K562 (cell line): ENCODE data around the gene FTH1. TPM values are rescaled to one million over a fixed set of nuclear protein-coding genes. Genes with fewer than 3 reads are reported as not detected.

Experiments
- ATAC-seq: fragments of 200-7000 bp; cut with Tn5 transposase; 3 replicates; pipeline ENCODE4 v1.9.1; 2020; ENCODE audit warnings: moderate library complexity
- BruUV-seq: library from RNA; stranded (reverse); fragments of 400-500 nt; replicated peaks from 2 replicates; lab custom pipeline; 2021; lab: Mats Ljungman, UMichigan
- CTCF ChIA-PET: fragments of 300-600 bp; formaldehyde crosslinking; extraction: SDS; loops from one replicate; lab custom pipeline; 2021; ENCODE audit warnings: low intra/inter-chr PET ratio; lab: Yijun Ruan, JAX
- POLR2A ChIA-PET: fragments of 300-600, 350-650 bp; sonication (Branson Sonifier 250); formaldehyde crosslinking; extraction: SDS; loops from one replicate; lab custom pipeline; 2021; ENCODE audit warnings: antibody characterized with exemption, inconsistent platforms; lab: Yijun Ruan, JAX
- DNase-seq, 4 experiments: peaks; one replicate each; pipeline versions ENCODE4 v3.0.0 to v3.0.0-alpha.2; 2011 to 2018; ENCODE audit warnings: low spot score in 3 of 4, mixed read lengths in 3 of 4; ENCODE audit errors: extremely low read depth in 1 of 4
- FAIRE-seq: peaks from 2 replicates; lab custom pipeline; 2011; peaks lifted over from hg19 to GRCh38; lab: Jason Lieb, UNC
- H2AFZ ChIP-seq: 2 replicates; pipeline ENCODE4 v1.6.0; 2011; ENCODE audit warnings: low read depth, low read length, control low read depth, inconsistent platforms
- H3K27ac ChIP-seq: fragments of 200-600 bp; 3 replicates; pipeline ENCODE4 v1.8.0; 2011; ENCODE audit warnings: low read depth, mild to moderate bottlenecking, control low read depth, inconsistent platforms, low read length, moderate library complexity, mixed read lengths; ENCODE audit errors: extremely low read depth
- H3K27me3 ChIP-seq, 2 experiments: fragments of 300-600 bp in 1 of 2; 2 replicates in 1 of 2; 3 replicates in 1 of 2; pipeline versions ENCODE4 v1.6.0 to v1.8.0; 2011; ENCODE audit warnings: inconsistent platforms in 2 of 2, low read length in 2 of 2, mild to moderate bottlenecking in 1 of 2, mixed read lengths in 1 of 2, moderate library complexity in 1 of 2; ENCODE audit not compliant: control insufficient read depth in 2 of 2, insufficient read depth in 2 of 2
- H3K36me3 ChIP-seq: fragments of 300-600 bp; 3 replicates; pipeline ENCODE4 v1.8.0; 2011; ENCODE audit warnings: mild to moderate bottlenecking, low read length, inconsistent platforms; ENCODE audit not compliant: control insufficient read depth, insufficient read depth
- H3K4me1 ChIP-seq, 2 experiments: fragments of 200-600 bp in 1 of 2; replicated peaks in 1 of 2; 2 replicates in 1 of 2; 3 replicates in 1 of 2; pipeline versions ENCODE4 v1.5.1 to v1.8.0; 2011; ENCODE audit warnings: inconsistent platforms in 2 of 2, low read length in 2 of 2, mild to moderate bottlenecking in 1 of 2, mixed read lengths in 1 of 2, moderate library complexity in 1 of 2; ENCODE audit not compliant: control insufficient read depth in 2 of 2, insufficient read depth in 2 of 2
- H3K4me2 ChIP-seq: 2 replicates; pipeline ENCODE4 v1.6.1; 2011; ENCODE audit warnings: low read length, control low read depth, inconsistent platforms, mixed read lengths; ENCODE audit not compliant: insufficient read depth
- H3K4me3 ChIP-seq: fragments of 200-600 bp; sonication (generic), shearing (Covaris generic); 2 replicates; pipeline ENCODE4 v1.5.1; 2016; ENCODE audit warnings: control low read depth, inconsistent platforms
- H3K79me2 ChIP-seq: fragments of 200-600 bp; 3 replicates; pipeline ENCODE4 v1.8.0; 2011; ENCODE audit warnings: low read length, inconsistent platforms; ENCODE audit not compliant: control insufficient read depth, insufficient read depth
- H3K9ac ChIP-seq, 2 experiments: 2 replicates each; pipeline versions ENCODE4 v1.6.0 to v1.6.1; 2011; ENCODE audit warnings: low read depth in 2 of 2, low read length in 2 of 2, control low read depth in 1 of 2, inconsistent platforms in 1 of 2, mild to moderate bottlenecking in 1 of 2, mixed read lengths in 1 of 2; ENCODE audit not compliant: insufficient read depth in 1 of 2
- H3K9me1 ChIP-seq: one replicate; pipeline ENCODE4 v1.6.0; 2011; ENCODE audit warnings: inconsistent platforms, mild to moderate bottlenecking, low read length, moderate library complexity; ENCODE audit not compliant: control insufficient read depth, insufficient read depth
- H3K9me3 ChIP-seq: replicated peaks from 2 replicates; pipeline ENCODE4 v1.5.1; 2011; ENCODE audit warnings: low read depth, low read length, inconsistent platforms; ENCODE audit not compliant: control insufficient read depth, insufficient read depth
- H4K20me1 ChIP-seq: replicated peaks from 2 replicates; pipeline ENCODE4 v1.6.1; 2011; ENCODE audit warnings: low read length, inconsistent platforms, mixed read lengths; ENCODE audit not compliant: control insufficient read depth, insufficient read depth
- ARID4B ChIP-seq: sonication (generic); formaldehyde crosslinking; IDR thresholded peaks from 2 replicates; pipeline ENCODE4 v1.8.0; 2022; ENCODE audit warnings: mild to moderate bottlenecking, missing genetic modification reagents
- DNMT1 ChIP-seq: fragments of 450-650 bp; IDR thresholded peaks from 2 replicates; pipeline ENCODE4 v1.6.1; 2016; ENCODE audit warnings: antibody characterized with exemption, mild to moderate bottlenecking
- E2F8 ChIP-seq: fragments of 450-650 bp; IDR thresholded peaks from 2 replicates; pipeline ENCODE4 v1.7.1; 2018; ENCODE audit warnings: mild to moderate bottlenecking, low read depth; ENCODE audit not compliant: partially characterized antibody
- GATAD2A ChIP-seq: fragments of 450-650 bp; IDR thresholded peaks from 2 replicates; pipeline ENCODE4 v1.6.1; 2017
- NR2C1 ChIP-seq, 2 experiments: fragments of 450-650 bp; IDR thresholded peaks; 2 replicates each; pipeline ENCODE4 v1.6.1; 2017; ENCODE audit warnings: mild to moderate bottlenecking in 2 of 2, antibody characterized with exemption in 1 of 2, inconsistent platforms in 1 of 2, missing compliant biosample characterization in 1 of 2, missing genetic modification characterization in 1 of 2
- RBM34 ChIP-seq: fragments of 200-400 bp; formaldehyde crosslinking; IDR thresholded peaks from 2 replicates; pipeline ENCODE4 v1.6.1; 2018; ENCODE audit warnings: low read length, borderline replicate concordance; ENCODE audit not compliant: insufficient read depth
- WGBS: fragments of 100-300 bp; shearing (Covaris generic); methylation state at CpG from one replicate; pipeline ENCODE4 v1.1.6; 2016; ENCODE audit warnings: low coverage, mixed read lengths; ENCODE audit not compliant: insufficient coverage; ENCODE audit errors: missing lambda C conversion rate; 5-methylcytosine and 5-hydroxymethylcytosine counted together
- in situ Hi-C: fragments of 300-500 bp; cut with MboI; formaldehyde crosslinking; loops from 4 replicates; pipeline ENCODE4 v1.15.0; 2018; ENCODE audit warnings: inconsistent platforms, mixed read lengths
- intact Hi-C: fragments of 100-400 bp; cut with micrococcal nuclease; formaldehyde crosslinking; loops from 2 replicates; pipeline ENCODE4 v1.14.2; 2022
- polyA plus RNA-seq, 8 experiments: library from polyadenylated mRNA; depleted of rRNA in 4 of 8; stranded (reverse) in 5 of 8; unstranded in 3 of 8; fragments of >200 nt; fragmentation: Nextera tagmentation in 2 of 8; fragmentation: Illumina TruSeq in 1 of 8; extraction: Ambion mirVana in 2 of 8; extraction: Trizol in 1 of 8; gene quantifications; 2 replicates each; pipeline versions ENCODE4 v1.2.1 to v1.2.3, GENCODE V29; 2011 to 2014; ENCODE audit warnings: inconsistent platforms in 1 of 8, missing spikeins in 1 of 8
- total RNA-seq, 7 experiments: library from RNA; depleted of rRNA in 6 of 7; stranded (reverse); fragments of >200 nt in 6 of 7; fragmentation: Illumina TruSeq in 2 of 7; extraction: Trizol in 2 of 7; gene quantifications; 2 replicates each; pipeline versions ENCODE4 v1.2.1 to v1.2.3, GENCODE V29; 2011 to 2021; ENCODE audit warnings: low replicate concordance in 1 of 7
- TF ChIP-seq, protein P1 (sequence below): fragments of 250-450 bp; sonication (Bioruptor Pico); IDR thresholded peaks from 2 replicates; pipeline ENCODE4 v1.5.0; 2021
- TF ChIP-seq, protein P2 (sequence below): fragments of 450-650 bp; conservative IDR thresholded peaks from 2 replicates; pipeline ENCODE4 v1.6.1; 2016; ENCODE audit warnings: missing genetic modification characterization, low read depth, mild to moderate bottlenecking, control low read depth, missing compliant biosample characterization

FTH1 gene
- total and polyA plus RNA-seq, 9 of the 15 experiments (the other 6 are each of a cell fraction or from before 2014, with no cell fraction given), result 370 to 3,146 (median 802) TPM

DNA sequence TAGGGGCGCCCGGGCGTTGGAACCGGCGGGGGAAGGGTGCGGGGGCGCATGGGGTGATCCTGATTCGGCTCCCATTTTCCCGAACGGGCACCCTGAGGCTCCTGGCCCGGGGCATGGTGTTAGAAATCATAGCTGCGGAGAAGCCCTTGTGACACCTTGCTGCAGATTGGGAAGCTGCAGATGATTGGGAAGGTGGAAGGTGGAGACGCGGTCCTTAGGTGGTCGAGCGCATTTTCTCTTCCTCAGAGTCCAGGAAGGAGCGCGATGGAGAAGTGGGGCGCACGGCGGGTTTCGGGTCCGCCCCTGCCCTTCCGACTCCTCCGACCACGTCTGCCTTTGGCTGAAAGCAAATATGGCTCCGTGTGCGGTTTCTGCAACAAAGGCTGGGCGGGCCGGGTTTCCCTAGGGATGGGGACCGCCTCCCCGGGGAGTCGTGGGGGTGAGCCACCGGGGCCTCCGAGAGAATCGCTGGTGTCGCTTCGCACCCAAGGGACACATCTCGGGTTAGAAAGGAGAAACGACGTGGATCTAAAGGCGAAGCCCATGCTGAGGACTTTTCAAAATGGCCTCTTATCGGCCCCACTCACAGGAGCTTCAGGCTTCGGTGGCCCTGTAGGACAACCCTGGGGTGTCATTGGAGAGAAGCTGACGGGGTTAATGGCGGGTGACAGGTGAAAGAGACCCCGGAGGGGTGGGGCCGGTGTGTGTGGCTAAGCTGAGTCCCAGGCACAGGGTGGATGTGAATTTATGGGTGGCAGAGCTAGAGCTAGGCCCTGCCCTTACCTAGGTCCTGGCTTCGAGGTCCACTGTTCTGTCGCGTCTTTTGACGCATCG is 707 bp upstream of the FTH1 start (continued):
- TF ChIP-seq, protein P1, sequence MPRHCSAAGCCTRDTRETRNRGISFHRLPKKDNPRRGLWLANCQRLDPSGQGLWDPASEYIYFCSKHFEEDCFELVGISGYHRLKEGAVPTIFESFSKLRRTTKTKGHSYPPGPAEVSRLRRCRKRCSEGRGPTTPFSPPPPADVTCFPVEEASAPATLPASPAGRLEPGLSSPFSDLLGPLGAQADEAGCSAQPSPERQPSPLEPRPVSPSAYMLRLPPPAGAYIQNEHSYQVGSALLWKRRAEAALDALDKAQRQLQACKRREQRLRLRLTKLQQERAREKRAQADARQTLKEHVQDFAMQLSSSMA (CRISPR knock-in tag), result no peak
- TF ChIP-seq NR2C1 (IDR thresholded peaks at IDR 0.05), result no peak
- peak; percentile 47; the same call in 1 of the 2 replicates for TF ChIP-seq NR2C1 (tag; IDR thresholded peaks at IDR 0.05)

- Histone ChIP-seq H3K4me1 (peaks cover 50 to 53% of the 10 kb centered on the region in 2 experiments), H2AFZ (no peak overlapping the region), H3K27me3 (no peaks in the 10 kb centered on the region), H3K4me2 (peak overlapping the region; percentile 96), H3K36me3 (peaks cover 39% of the 10 kb centered on the region), H3K9me3 (no peaks in the 10 kb centered on the region), H4K20me1 (peaks cover 43% of the 10 kb centered on the region), H3K27ac (peak overlapping the region; percentile 89), H3K4me3 (peak overlapping the region; percentile 80), H3K79me2 (peaks cover 79% of the 10 kb centered on the region), H3K9ac (peak overlapping the region; percentile 92 to 99), H3K9me1 (peaks cover 3% of the 10 kb centered on the region)
- FAIRE-seq, result peak; percentile 87
- in situ Hi-C loops, result loop anchor here (5.0 kb wide), 1 partner anchor 61 kb away; no protein-coding TSS in a partner anchor
- no TSS peak for BruUV-seq
- intact Hi-C loops, result loop anchor here (1.0 to 5.0 kb wide), 3 partner anchors 18 to 86 kb away; no protein-coding TSS in a partner anchor
- whole genome bisulfite sequencing, result 1% methylated on average over 13 of the region's 13 CpGs
- CTCF ChIA-PET, result interaction anchor here (1.0 kb wide), 1 partner anchor 88 kb away, joined by 3 read pairs; no protein-coding TSS in a partner anchor
- peak; percentile 69 to 93 (median 76) for DNase-seq
- ATAC-seq, result peak; percentile 24
- POLR2A ChIA-PET, result interaction anchor here (0.6 to 11.8 kb wide), 44 partner anchors 8 to 348 kb away, joined by 3 to 327 read pairs (median 5); partner anchors contain the start of genes BEST1, FEN1, INCENP and TMEM258
- TF ChIP-seq, protein P2, sequence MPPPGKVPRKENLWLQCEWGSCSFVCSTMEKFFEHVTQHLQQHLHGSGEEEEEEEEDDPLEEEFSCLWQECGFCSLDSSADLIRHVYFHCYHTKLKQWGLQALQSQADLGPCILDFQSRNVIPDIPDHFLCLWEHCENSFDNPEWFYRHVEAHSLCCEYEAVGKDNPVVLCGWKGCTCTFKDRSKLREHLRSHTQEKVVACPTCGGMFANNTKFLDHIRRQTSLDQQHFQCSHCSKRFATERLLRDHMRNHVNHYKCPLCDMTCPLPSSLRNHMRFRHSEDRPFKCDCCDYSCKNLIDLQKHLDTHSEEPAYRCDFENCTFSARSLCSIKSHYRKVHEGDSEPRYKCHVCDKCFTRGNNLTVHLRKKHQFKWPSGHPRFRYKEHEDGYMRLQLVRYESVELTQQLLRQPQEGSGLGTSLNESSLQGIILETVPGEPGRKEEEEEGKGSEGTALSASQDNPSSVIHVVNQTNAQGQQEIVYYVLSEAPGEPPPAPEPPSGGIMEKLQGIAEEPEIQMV, result no peak
- TF ChIP-seq ARID4B (CRISPR knock-in tag) (no peak), DNMT1 (0 out of 2 replicates have a peak, but pooled peaks have one; percentile 25), E2F8 (no peak), RBM34 (no peak), GATAD2A (peak; percentile 24; the same call in 1 of the 2 replicates)
Observed at GRCh38 chr11:61966734-61967115, 709 bp downstream of the FTH1 start.
